Measurements from ENCODE around the gene GNAZ.

DNA sequence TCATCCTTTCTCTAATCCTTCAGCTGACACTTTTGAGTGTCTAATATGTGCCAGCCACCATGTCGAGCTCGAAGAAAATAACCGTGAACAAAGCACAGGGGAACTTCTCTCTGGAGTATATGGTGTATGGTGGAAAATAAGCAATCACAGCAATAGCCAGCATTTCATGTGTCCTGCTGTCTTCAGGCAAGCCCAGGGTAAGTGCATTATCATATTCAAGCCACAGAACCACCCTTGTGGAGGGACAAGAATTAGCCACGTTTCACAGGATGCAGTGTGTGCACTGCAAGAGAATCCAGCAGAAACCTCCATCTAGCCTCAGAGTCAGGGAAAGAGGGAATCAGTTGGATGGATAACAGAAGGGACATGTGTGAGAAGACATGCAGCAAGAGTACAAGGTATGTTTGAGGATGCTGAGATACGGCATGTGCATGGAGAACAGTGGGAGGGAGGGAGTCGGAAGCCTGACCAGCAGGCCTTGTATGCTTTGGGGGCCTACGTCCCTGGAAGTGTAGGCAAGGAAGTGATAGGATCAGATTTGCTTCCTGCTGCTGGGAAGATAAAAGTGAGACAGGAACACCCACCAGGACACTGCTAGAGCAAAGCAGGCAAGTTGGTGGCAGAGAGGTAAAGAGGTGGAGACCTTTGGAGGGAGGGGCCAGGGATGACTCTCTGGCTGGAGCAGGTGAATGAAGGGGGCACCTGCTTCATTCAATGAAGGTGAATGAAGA, 14.7 kb upstream of the GNAZ start:
- no peak for TF ChIP-seq EZH2 (IDR thresholded peaks at IDR 0.05; ENCODE audit: low read length)
- TF ChIP-seq CTCF (optimal IDR thresholded peaks at IDR 0.05 in 1 of 3, IDR thresholded peaks at IDR 0.05 in 1 of 3, conservative IDR thresholded peaks at IDR 0.05 in 1 of 3; ENCODE audit: extremely low read depth in 1 of 3, insufficient read depth in 2 of 3, low read length in 3 of 3) = no peak

Measured in keratinocyte (primary cell).